K562 (cell line): ENCODE measurements around the gene PDHB.

ENCODE experiments used
- CBFB ChIP-seq: sonication (generic); formaldehyde crosslinking; IDR thresholded peaks from 2 replicates; pipeline ENCODE4 v1.4.0; 2020; ENCODE audit warnings: mild to moderate bottlenecking, missing genetic modification reagents
- CREB1 ChIP-seq, 2 experiments: sonication (generic) in 1 of 2; formaldehyde crosslinking in 1 of 2; IDR thresholded peaks; 2 replicates each; pipeline versions ENCODE4 v1.6.1 to v1.8.0; 2012 to 2022; ENCODE audit warnings: inconsistent platforms in 1 of 2, mild to moderate bottlenecking in 1 of 2, missing genetic modification reagents in 1 of 2, moderate library complexity in 1 of 2
- ERF ChIP-seq: fragments of 450-650 bp; formaldehyde crosslinking; IDR thresholded peaks from 2 replicates; pipeline ENCODE4 v1.4.0; 2020; ENCODE audit warnings: mild to moderate bottlenecking, mixed read lengths
- FOXJ3 ChIP-seq: sonication (generic); formaldehyde crosslinking; IDR thresholded peaks from 2 replicates; pipeline ENCODE4 v1.4.0; 2020; ENCODE audit warnings: mild to moderate bottlenecking, missing genetic modification reagents
- PTBP1 ChIP-seq: fragments of 200-400 bp; formaldehyde crosslinking; IDR thresholded peaks from 2 replicates; pipeline ENCODE4 v1.6.1; 2017; ENCODE audit warnings: low read depth, low read length
- RAD21 ChIP-seq, 2 experiments: fragments of 250-450 bp in 1 of 2; fragments of 450-650 bp in 1 of 2; sonication (Bioruptor Pico) in 1 of 2; formaldehyde crosslinking in 1 of 2; IDR thresholded peaks in 1 of 2; conservative IDR thresholded peaks in 1 of 2; 2 replicates each; pipeline versions ENCODE4 v1.4.0 to v1.8.0; 2020 to 2022; ENCODE audit warnings: mild to moderate bottlenecking in 2 of 2, moderate library complexity in 1 of 2
- RBM17 ChIP-seq: fragments of 200-400 bp; formaldehyde crosslinking; IDR thresholded peaks from 2 replicates; pipeline ENCODE4 v1.6.1; 2017; ENCODE audit warnings: low read depth, mild to moderate bottlenecking, low read length, borderline replicate concordance
- SMC3 ChIP-seq: conservative IDR thresholded peaks from 2 replicates; pipeline ENCODE4 v1.6.1; 2011; ENCODE audit warnings: low read depth, low read length, improper control_type of control experiment; ENCODE audit not compliant: insufficient read depth
- ZBTB26 ChIP-seq: fragments of 450-650 bp; formaldehyde crosslinking; IDR thresholded peaks from 2 replicates; pipeline ENCODE4 v1.4.0; 2022; ENCODE audit warnings: missing genetic modification characterization
- TF ChIP-seq, protein P1 (sequence below), 3 experiments: IDR thresholded peaks in 2 of 3; conservative IDR thresholded peaks in 1 of 3; 2 replicates each; pipeline ENCODE4 v1.5.1; 2011 to 2012; ENCODE audit warnings: low read length in 3 of 3, mild to moderate bottlenecking in 3 of 3, control low read depth in 2 of 3, improper control_type of control experiment in 1 of 3, inconsistent platforms in 1 of 3, low read depth in 1 of 3, mixed read lengths in 1 of 3, moderate library complexity in 1 of 3; ENCODE audit not compliant: insufficient read depth in 2 of 3
- TF ChIP-seq, protein P2 (sequence below): fragments of 250-450 bp; sonication (Bioruptor Pico); IDR thresholded peaks from 2 replicates; pipeline ENCODE4 v1.5.1; 2021; ENCODE audit warnings: mild to moderate bottlenecking
- TF ChIP-seq, protein P3 (sequence below): sonication (generic); formaldehyde crosslinking; IDR thresholded peaks from 2 replicates; pipeline ENCODE4 v1.5.0; 2020; ENCODE audit warnings: missing genetic modification reagents

DNA sequence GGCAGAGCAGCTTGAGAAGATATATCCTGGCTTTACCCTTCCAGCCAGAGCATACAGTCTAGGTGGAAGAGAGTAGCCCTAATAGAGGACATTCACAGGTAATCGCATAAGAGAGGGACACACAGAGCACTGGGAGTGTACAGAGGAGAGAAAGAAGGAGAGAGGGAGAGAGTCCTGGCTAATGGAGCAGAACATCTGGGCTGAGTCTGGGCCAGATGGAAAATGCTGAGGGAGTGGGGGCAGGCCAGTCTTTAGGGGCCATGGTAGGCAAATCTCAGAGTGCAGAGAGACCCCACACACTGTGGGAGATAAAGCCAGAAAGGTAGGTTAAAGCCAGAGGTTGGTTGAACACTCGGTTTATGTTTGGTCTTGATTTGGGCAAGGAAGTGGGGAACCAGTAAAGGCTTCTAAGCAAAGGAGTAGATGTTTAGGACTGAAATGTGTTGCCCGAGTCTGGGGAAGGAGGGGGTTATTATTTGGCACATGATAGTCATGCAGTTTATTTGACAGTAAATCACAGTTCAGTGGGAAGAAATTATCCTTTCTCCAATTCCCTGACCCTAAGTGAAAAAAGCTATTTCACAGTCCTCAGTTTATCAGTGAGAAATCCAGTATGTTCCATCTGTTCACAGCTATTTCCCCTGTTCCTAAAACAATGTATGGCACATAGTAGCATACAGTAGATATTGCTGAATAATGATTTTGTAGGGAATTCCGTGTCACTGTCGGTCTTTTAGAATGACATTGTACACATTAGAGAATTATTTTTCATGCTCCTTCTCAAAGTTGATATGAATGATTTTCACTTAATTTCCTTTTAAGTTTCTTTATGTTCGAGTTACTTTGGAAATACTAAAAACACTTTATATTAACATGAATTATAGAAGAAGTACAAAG lies 45.7 kb downstream of the PDHB start:
- TF ChIP-seq, protein P1, sequence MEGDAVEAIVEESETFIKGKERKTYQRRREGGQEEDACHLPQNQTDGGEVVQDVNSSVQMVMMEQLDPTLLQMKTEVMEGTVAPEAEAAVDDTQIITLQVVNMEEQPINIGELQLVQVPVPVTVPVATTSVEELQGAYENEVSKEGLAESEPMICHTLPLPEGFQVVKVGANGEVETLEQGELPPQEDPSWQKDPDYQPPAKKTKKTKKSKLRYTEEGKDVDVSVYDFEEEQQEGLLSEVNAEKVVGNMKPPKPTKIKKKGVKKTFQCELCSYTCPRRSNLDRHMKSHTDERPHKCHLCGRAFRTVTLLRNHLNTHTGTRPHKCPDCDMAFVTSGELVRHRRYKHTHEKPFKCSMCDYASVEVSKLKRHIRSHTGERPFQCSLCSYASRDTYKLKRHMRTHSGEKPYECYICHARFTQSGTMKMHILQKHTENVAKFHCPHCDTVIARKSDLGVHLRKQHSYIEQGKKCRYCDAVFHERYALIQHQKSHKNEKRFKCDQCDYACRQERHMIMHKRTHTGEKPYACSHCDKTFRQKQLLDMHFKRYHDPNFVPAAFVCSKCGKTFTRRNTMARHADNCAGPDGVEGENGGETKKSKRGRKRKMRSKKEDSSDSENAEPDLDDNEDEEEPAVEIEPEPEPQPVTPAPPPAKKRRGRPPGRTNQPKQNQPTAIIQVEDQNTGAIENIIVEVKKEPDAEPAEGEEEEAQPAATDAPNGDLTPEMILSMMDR (IDR thresholded peaks at IDR 0.05 in 2 of 3, conservative IDR thresholded peaks at IDR 0.05 in 1 of 3; ENCODE audit: insufficient read depth in 2 of 3, low read depth in 1 of 3, low read length in 3 of 3): no peak
- no peak for TF ChIP-seq ERF (CRISPR knock-in tag)
- TF ChIP-seq RAD21 (CRISPR knock-in tag; conservative IDR thresholded peaks at IDR 0.05 in 1 of 2, IDR thresholded peaks at IDR 0.05 in 1 of 2): no peak
- no peak for TF ChIP-seq FOXJ3 (CRISPR knock-in tag)
- no peak for TF ChIP-seq ZBTB26 (CRISPR knock-in tag)
- no peak for TF ChIP-seq CREB1 (IDR thresholded peaks at IDR 0.05)
- TF ChIP-seq CREB1 (CRISPR knock-in tag; IDR thresholded peaks at IDR 0.05): no peak
- no peak for TF ChIP-seq SMC3
- no peak for TF ChIP-seq PTBP1
- no peak for TF ChIP-seq CBFB (CRISPR knock-in tag)
- TF ChIP-seq, protein P2, sequence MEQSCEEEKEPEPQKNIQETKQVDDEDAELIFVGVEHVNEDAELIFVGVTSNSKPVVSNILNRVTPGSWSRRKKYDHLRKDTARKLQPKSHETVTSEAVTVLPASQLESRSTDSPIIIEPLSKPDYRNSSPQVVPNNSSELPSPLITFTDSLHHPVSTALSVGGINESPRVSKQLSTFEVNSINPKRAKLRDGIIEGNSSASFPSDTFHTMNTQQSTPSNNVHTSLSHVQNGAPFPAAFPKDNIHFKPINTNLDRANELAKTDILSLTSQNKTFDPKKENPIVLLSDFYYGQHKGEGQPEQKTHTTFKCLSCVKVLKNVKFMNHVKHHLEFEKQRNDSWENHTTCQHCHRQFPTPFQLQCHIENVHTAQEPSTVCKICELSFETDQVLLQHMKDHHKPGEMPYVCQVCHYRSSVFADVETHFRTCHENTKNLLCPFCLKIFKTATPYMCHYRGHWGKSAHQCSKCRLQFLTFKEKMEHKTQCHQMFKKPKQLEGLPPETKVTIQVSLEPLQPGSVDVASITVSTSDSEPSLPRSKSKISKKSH (CRISPR knock-in tag): no peak
- TF ChIP-seq RBM17: no peak
- TF ChIP-seq, protein P3, sequence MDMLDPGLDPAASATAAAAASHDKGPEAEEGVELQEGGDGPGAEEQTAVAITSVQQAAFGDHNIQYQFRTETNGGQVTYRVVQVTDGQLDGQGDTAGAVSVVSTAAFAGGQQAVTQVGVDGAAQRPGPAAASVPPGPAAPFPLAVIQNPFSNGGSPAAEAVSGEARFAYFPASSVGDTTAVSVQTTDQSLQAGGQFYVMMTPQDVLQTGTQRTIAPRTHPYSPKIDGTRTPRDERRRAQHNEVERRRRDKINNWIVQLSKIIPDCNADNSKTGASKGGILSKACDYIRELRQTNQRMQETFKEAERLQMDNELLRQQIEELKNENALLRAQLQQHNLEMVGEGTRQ (CRISPR knock-in tag): no peak
